Lower lobe of right lung (tissue), 2 donors: ENCODE measurements around the gene MACROD2. TPM values are rescaled to one million over a fixed set of nuclear protein-coding genes. Genes with fewer than 3 reads are reported as not detected.

Experiments
- ATAC-seq, 2 donors: fragments of 200-7000 bp; cut with Tn5 transposase; one replicate each; pipeline ENCODE4 v1.9.1; 2020 to 2022; ENCODE audit warnings: mild to moderate bottlenecking in 2 of 2, moderate library complexity in 2 of 2
- DNase-seq: peaks from one replicate; pipeline ENCODE4 v3.0.0-alpha.2; 2020
- H3K27ac ChIP-seq: fragments of 200-600 bp; one replicate; pipeline ENCODE4 v1.8.0; 2022
- H3K27me3 ChIP-seq: fragments of 200-600 bp; one replicate; pipeline ENCODE4 v1.8.0; 2022; ENCODE audit warnings: low read depth
- H3K36me3 ChIP-seq: fragments of 200-600 bp; one replicate; pipeline ENCODE4 v1.8.0; 2022; ENCODE audit warnings: mild to moderate bottlenecking
- H3K4me1 ChIP-seq: fragments of 200-600 bp; one replicate; pipeline ENCODE4 v1.8.0; 2022
- H3K4me3 ChIP-seq: fragments of 200-600 bp; one replicate; pipeline ENCODE4 v1.8.0; 2022; ENCODE audit warnings: mild to moderate bottlenecking
- H3K9me3 ChIP-seq: fragments of 200-600 bp; one replicate; pipeline ENCODE4 v1.8.0; 2022
- intact Hi-C: fragments of 100-400 bp; cut with DNase I; formaldehyde crosslinking; loops from one replicate; pipeline ENCODE4 v1.11.0; 2022
- total RNA-seq: library from RNA; stranded (reverse); fragmentation: NEBNext Ultra II Directional; extraction: Animal tissue kit (Norgen Biotek cat#: 25700); gene quantifications from one replicate; pipeline ENCODE4 v1.2.1, GENCODE V29; 2021
- TF ChIP-seq, protein P1 (sequence below): fragments of 200-600 bp; IDR thresholded peaks from one replicate; pipeline ENCODE4 v1.8.0; 2022; ENCODE audit warnings: antibody characterized with exemption, mild to moderate bottlenecking
- donor health status: DM: no; HTN: yes; CAD: no; lungs with severe emphysema.

The MACROD2 gene
- total RNA-seq, 1 donor from 2014 or later: 73.0 TPM

GRCh38 chr20:15909995-15910394 lies 1914.7 kb downstream of the MACROD2 start:
- intact Hi-C loops: no loop called here
- Histone ChIP-seq H3K4me1 (no peaks in the 10 kb centered on the region), H3K27me3 (no peaks in the 10 kb centered on the region), H3K27ac (no peak overlapping the region), H3K9me3 (no peaks in the 10 kb centered on the region), H3K4me3 (no peak overlapping the region), H3K36me3 (no peaks in the 10 kb centered on the region)
- ATAC-seq (no peak), DNase-seq (no peak)
- TF ChIP-seq, protein P1, sequence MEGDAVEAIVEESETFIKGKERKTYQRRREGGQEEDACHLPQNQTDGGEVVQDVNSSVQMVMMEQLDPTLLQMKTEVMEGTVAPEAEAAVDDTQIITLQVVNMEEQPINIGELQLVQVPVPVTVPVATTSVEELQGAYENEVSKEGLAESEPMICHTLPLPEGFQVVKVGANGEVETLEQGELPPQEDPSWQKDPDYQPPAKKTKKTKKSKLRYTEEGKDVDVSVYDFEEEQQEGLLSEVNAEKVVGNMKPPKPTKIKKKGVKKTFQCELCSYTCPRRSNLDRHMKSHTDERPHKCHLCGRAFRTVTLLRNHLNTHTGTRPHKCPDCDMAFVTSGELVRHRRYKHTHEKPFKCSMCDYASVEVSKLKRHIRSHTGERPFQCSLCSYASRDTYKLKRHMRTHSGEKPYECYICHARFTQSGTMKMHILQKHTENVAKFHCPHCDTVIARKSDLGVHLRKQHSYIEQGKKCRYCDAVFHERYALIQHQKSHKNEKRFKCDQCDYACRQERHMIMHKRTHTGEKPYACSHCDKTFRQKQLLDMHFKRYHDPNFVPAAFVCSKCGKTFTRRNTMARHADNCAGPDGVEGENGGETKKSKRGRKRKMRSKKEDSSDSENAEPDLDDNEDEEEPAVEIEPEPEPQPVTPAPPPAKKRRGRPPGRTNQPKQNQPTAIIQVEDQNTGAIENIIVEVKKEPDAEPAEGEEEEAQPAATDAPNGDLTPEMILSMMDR: no peak

- TF ChIP-seq, protein P1: no peak
- Histone ChIP-seq H3K27me3 (no peaks in the 10 kb centered on the region), H3K4me3 (no peak overlapping the region), H3K9me3 (no peaks in the 10 kb centered on the region), H3K27ac (no peak overlapping the region), H3K4me1 (no peaks in the 10 kb centered on the region), H3K36me3 (no peaks in the 10 kb centered on the region)
- intact Hi-C loops: no loop called here
- DNase-seq: no peak
- no peak for ATAC-seq
These were observed 1916.3 kb downstream of the MACROD2 start for GRCh38 chr20:15911581-15911980.

DNA sequence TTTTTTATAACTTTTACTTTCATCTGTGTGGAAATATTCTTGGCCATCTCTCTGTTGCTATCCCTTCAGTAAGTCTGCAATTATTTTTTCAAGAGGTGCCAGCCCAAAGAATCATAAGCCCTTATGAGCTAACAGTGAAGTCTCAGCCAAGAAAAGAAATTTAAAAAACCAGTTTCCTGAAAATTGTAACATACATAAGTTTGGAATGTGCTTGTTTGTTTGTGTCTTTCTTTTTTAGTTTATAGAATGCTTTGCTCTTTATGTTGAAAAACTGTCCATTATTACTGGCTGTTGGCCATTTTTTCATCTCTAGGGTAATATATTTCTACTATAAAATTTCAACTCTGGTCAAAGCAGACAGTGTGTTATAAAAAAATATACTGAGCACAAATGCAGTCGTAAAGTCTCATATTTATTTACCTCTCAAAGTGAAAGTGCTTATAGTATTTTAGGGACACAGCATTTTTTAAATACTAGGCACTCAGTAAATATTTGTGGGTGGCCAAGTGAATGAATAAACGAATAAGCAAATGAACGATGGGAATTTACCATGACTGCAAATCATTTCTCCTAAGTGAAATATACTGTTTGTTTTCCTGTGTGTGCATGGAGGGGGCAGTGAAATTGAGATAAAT lies 1918.2 kb downstream of the MACROD2 start:
- intact Hi-C loops: no loop called here
- Histone ChIP-seq H3K4me3 (no peak overlapping the region), H3K9me3 (no peaks in the 10 kb centered on the region), H3K4me1 (no peaks in the 10 kb centered on the region), H3K27me3 (no peaks in the 10 kb centered on the region), H3K27ac (no peak overlapping the region), H3K36me3 (no peaks in the 10 kb centered on the region)
- peak in 1 of 2 donors; percentile 49 for ATAC-seq
- TF ChIP-seq, protein P1: no peak
- DNase-seq: no peak

GRCh38 chr20:15916623-15917022 lies 1921.3 kb downstream of the MACROD2 start:
- DNase-seq (no peak), ATAC-seq (no peak)
- Histone ChIP-seq H3K9me3 (no peaks in the 10 kb centered on the region), H3K27ac (no peak overlapping the region), H3K36me3 (no peaks in the 10 kb centered on the region), H3K4me3 (no peak overlapping the region), H3K4me1 (no peaks in the 10 kb centered on the region), H3K27me3 (no peaks in the 10 kb centered on the region)
- intact Hi-C loops: no loop called here
- TF ChIP-seq, protein P1: no peak

DNA sequence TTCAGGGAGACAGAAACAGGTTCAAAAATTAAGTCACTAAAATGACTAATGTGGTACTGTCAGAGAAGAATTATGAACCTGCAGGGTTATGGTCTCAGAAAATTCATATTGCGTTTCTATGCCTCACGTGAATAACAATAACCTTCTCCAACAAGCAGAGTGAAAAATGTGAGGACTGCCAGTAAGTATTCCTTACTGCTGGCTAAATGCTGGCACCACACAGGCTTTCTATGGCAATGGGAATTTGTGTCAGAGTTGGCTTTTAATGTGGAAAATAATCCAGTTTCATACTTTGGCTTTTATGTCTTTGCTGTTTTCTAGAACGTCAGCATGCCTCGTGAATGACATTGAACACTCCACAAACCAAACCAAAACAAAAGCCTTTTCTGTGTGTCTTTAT lies 1922.0 kb downstream of the MACROD2 start:
- ATAC-seq: no peak
- no peaks in the 10 kb centered on the region for H3K4me1 ChIP-seq
- H3K4me3 ChIP-seq: no peak overlapping the region
- TF ChIP-seq, protein P1: no peak
- intact Hi-C loops: no loop called here
- H3K27ac ChIP-seq: no peak overlapping the region
- H3K9me3 ChIP-seq: no peaks in the 10 kb centered on the region
- DNase-seq: no peak
- no peaks in the 10 kb centered on the region for H3K36me3 ChIP-seq
- no peaks in the 10 kb centered on the region for H3K27me3 ChIP-seq
